ENCODE results near the gene RILPL2. TPM values are rescaled to one million over a fixed set of nuclear protein-coding genes. Genes with fewer than 3 reads are reported as not detected.

Gene RILPL2
- total RNA-seq, 1 donor from 2014 or later = 2.8 TPM

GRCh38 chr12:123391546-123392343 lies 44.7 kb downstream of the RILPL2 start:
- Mint-ChIP-seq H3K27ac (ENCODE audit: unreplicated experiment) (peak overlapping the region; percentile 5), H3K4me1 (ENCODE audit: unreplicated experiment) (peaks cover 23% of the 10 kb centered on the region), H3K9me3 (ENCODE audit: unreplicated experiment) (no peaks in the 10 kb centered on the region)

GRCh38 chr12:123390498-123391426 lies 45.7 kb downstream of the RILPL2 start:
- peaks cover 34% of the 10 kb centered on the region for H3K36me3 Mint-ChIP-seq (ENCODE audit: low read depth, unreplicated experiment)
- DNase-seq (ENCODE audit: low spot score) = peak; percentile 5
- H3K9me3 Mint-ChIP-seq (ENCODE audit: unreplicated experiment) = no peaks in the 10 kb centered on the region
- peak overlapping the region; percentile 91 for H3K27ac Mint-ChIP-seq (ENCODE audit: unreplicated experiment)
- peaks cover 23% of the 10 kb centered on the region for H3K4me1 Mint-ChIP-seq (ENCODE audit: unreplicated experiment)
- no peak for TF ChIP-seq CTCF (IDR thresholded peaks at IDR 0.05; ENCODE audit: unreplicated experiment)
- H3K27me3 Mint-ChIP-seq (ENCODE audit: unreplicated experiment) = peaks cover 15% of the 10 kb centered on the region
- peak overlapping the region; percentile 94 for H3K4me3 Mint-ChIP-seq (ENCODE audit: unreplicated experiment)

More at GRCh38 chr12:123391546-123392343, 44.7 kb downstream of the RILPL2 start:
- H3K27me3 Mint-ChIP-seq (ENCODE audit: unreplicated experiment) = peaks cover 15% of the 10 kb centered on the region
- DNase-seq (ENCODE audit: low spot score) = no peak
- H3K4me3 Mint-ChIP-seq (ENCODE audit: unreplicated experiment) = peak overlapping the region; percentile 94
- no peak for TF ChIP-seq CTCF (IDR thresholded peaks at IDR 0.05; ENCODE audit: unreplicated experiment)
- peaks cover 40% of the 10 kb centered on the region for H3K36me3 Mint-ChIP-seq (ENCODE audit: low read depth, unreplicated experiment)

- H3K27ac Mint-ChIP-seq (ENCODE audit: unreplicated experiment) = peak overlapping the region; percentile 91
- H3K9me3 Mint-ChIP-seq (ENCODE audit: unreplicated experiment) = no peaks in the 10 kb centered on the region
- H3K27me3 Mint-ChIP-seq (ENCODE audit: unreplicated experiment) = peaks cover 11% of the 10 kb centered on the region
- peak; percentile 28 for DNase-seq (ENCODE audit: low spot score)
- peaks cover 28% of the 10 kb centered on the region for H3K36me3 Mint-ChIP-seq (ENCODE audit: low read depth, unreplicated experiment)
- H3K4me1 Mint-ChIP-seq (ENCODE audit: unreplicated experiment) = peaks cover 23% of the 10 kb centered on the region
- TF ChIP-seq CTCF (IDR thresholded peaks at IDR 0.05; ENCODE audit: unreplicated experiment) = no peak
- peak overlapping the region; percentile 94 for H3K4me3 Mint-ChIP-seq (ENCODE audit: unreplicated experiment)
These were observed 46.7 kb downstream of the RILPL2 start for GRCh38 chr12:123389560-123390351.

GRCh38 chr12:123388951-123389559 lies 47.4 kb downstream of the RILPL2 start:
- no peak overlapping the region for H3K4me3 Mint-ChIP-seq (ENCODE audit: unreplicated experiment)
- H3K36me3 Mint-ChIP-seq (ENCODE audit: low read depth, unreplicated experiment) = peaks cover 25% of the 10 kb centered on the region
- peaks cover 11% of the 10 kb centered on the region for H3K27me3 Mint-ChIP-seq (ENCODE audit: unreplicated experiment)
- H3K4me1 Mint-ChIP-seq (ENCODE audit: unreplicated experiment) = peaks cover 23% of the 10 kb centered on the region
- no peak for DNase-seq (ENCODE audit: low spot score)
- TF ChIP-seq CTCF (IDR thresholded peaks at IDR 0.05; ENCODE audit: unreplicated experiment) = no peak
- H3K9me3 Mint-ChIP-seq (ENCODE audit: unreplicated experiment) = no peaks in the 10 kb centered on the region
- H3K27ac Mint-ChIP-seq (ENCODE audit: unreplicated experiment) = no peak overlapping the region

All from endothelial cell (in vitro differentiated cells).